Stimulated activated CD4-positive, alpha-beta T cell treated with anti-CD3 and anti-CD28 coated beads, TNF-alpha, amount 100 ng/mL, for 4 hours (primary cell): ENCODE results near the gene RPS5.
"Not testable (repeated sequence)": the region's sequence is repeated elsewhere in the genome, so short reads cannot be mapped to it uniquely, and the experiment has no call there.

Experiments
- DNase-seq, 3 experiments: peaks; one replicate each; pipeline ENCODE4 v3.0.0-alpha.2; 2020; ENCODE audit warnings: low read depth in 3 of 3

RPS5 gene

DNA sequence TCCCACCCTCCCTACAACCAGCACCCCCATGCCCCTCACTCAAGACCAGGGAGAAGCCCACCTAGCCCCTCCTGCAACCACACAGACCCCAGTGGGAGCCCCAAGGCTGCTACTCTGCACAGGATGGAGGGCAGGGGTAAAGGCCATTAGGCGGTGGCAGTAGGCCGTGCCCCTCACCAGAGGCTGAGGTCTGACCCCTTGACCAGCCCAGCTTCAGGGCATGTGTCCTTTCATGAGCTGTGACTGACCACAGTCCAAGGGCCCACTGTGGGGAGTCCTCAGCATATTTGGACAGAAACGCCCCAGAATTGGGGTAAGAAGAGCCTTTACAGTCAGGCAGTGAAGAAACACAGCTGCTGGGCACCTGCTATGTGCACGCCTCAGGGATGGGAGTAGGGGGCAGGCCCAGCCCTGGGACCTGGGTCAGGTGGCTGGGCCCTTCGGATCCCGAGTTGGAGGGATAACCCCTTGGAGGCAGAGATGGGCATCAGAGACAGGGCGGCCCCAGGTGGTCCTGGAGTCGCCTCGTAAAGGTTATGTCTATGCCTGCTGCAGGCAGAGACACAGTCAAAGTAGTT lies 1.7 kb upstream of the RPS5 start:
- no peak for DNase-seq

- no peak for DNase-seq
Measured at GRCh38 chr19:58385891-58386575, 1.0 kb upstream of the RPS5 start.

- no peak for DNase-seq
Measured at GRCh38 chr19:58387338-58388174, 487 bp downstream of the RPS5 start.

DNA sequence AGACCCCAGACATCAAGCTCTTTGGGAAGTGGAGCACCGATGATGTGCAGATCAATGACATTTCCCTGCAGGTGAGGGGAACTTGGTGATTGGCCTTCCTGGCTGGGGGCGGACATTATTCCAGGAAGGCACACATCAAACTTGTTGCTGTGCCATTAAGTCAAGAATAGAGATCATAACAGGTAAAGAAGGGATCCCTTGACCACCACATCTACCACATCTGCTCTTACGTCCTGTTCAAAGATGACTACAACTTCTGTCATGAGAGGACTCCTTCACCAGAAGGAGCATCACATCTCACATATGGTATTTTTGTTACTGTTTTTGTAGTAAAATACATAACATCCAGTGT lies 1.1 kb downstream of the RPS5 start:
- DNase-seq: no peak

DNA sequence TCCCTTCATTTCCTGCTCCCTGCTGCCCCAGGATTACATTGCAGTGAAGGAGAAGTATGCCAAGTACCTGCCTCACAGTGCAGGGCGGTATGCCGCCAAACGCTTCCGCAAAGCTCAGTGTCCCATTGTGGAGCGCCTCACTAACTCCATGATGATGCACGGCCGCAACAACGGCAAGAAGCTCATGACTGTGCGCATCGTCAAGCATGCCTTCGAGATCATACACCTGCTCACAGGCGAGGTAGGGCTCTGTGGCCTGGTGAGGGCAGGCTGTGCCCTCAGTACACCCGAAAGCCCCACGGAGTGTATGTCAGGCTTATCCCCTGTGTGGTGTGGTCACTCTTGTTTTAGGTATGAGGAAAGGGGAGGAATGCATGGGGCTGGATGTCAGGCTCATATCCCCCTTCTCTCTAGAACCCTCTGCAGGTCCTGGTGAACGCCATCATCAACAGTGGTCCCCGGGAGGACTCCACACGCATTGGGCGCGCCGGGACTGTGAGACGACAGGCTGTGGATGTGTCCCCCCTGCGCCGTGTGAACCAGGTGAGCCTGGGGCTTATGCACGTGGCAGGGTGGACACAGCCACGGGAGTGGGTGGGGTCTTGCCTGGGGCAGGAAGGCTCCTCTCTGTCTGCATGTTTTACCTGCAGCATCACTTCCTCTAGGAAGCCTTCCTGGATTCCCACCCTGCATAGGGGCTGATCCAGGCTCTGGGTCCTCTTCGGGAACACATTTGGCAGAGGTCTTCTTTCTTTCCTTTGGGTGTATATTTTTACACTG lies 6.1 kb downstream of the RPS5 start:
- DNase-seq: no peak

DNA sequence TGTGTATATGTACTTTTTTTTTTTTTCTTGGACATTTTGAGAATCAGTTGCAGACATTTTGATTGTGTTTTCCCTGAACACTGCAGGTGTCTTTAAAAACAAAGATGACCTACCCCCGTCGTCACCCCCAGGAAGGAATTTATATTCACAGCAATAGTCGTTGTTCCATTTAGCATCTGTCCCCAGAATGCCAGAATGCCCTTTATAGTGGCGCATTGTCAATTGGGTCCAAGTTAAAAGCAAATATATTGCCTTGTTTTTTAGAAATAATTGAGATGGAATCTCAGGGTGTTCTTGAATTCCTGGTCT lies 6.6 kb downstream of the RPS5 start:
- no peak for DNase-seq

DNA sequence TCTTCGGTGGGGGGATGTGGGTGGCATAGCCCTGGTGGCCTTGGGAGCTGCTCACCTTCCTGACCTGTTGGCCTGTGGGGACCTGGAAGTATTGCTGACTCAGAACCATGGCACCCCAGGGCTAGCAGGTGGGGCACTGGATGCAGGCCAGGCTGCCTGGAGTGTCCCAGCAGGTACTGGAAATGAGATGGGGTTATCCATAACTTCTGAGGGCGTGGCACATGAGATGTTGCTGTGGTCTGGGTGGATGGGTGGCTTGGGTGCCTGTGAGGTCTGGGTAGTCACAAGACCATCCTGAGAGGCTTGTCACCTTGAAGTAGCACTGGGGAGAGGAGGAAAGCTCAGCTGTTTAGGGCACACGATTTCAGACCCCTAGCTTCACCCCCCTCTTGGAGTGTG lies 7.8 kb downstream of the RPS5 start:
- DNase-seq: no peak

- DNase-seq: peak in 1 of 3 experiments; percentile 28
Measured at GRCh38 chr19:58395220-58395978, 8.3 kb downstream of the RPS5 start, which contains the start of gene RNF225. TSS of gene RNF225 (plus strand) at chr19:58395656. CDS start at chr19:58396090, 434 bp downstream.

- DNase-seq: no peak
Measured at GRCh38 chr19:58395979-58396627, 9.0 kb downstream of the RPS5 start.

GRCh38 chr19:58396691-58397532 lies 9.8 kb downstream of the RPS5 start:
- DNase-seq: no peak

DNA sequence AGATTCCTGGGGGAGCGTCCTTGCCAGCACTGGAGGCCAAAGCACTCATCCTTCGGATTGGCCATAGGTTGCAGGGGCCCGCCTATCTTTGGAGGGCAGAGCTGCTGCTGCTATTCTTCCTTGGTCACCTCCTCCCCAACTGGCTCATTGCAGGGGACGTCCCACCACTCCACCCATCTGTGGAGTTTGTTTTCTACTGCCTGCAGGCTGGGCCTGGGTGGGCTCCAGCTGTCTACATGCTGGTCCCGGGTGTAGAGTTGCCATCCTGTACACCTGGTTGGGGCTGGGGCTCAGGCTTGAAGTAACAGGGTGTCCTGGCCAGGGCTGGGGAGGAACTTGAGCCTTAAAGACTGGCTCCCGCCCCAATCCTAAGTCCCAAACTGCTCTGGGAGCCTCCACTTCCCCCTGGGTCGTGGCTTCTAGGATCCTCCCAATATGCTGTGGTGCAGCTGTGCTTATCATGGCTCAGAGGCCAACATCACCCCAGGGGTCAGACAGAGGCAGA lies 10.5 kb downstream of the RPS5 start:
- DNase-seq: no peak

GRCh38 chr19:58398087-58398486 lies 11.0 kb downstream of the RPS5 start:
- DNase-seq: no peak

DNA sequence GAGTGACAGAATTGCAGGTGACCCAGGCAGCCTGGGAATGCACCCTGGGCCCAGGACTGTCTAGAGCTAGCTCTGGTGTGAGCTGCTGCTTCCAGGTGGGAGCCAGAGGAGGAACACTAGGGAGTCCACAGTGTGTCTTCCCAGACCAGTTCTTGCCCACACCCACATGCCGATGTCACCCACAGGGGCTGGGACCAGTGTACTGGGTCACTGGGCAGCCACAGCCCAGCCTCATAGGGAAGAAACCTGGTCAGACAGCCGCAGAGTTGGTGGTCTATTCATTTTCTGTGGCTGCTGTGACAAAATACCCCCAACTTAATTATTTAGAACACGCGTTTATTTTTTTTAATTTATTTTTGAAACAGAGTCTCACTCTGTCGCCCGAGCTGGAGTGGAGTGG lies 11.5 kb downstream of the RPS5 start:
- no peak for DNase-seq

DNA sequence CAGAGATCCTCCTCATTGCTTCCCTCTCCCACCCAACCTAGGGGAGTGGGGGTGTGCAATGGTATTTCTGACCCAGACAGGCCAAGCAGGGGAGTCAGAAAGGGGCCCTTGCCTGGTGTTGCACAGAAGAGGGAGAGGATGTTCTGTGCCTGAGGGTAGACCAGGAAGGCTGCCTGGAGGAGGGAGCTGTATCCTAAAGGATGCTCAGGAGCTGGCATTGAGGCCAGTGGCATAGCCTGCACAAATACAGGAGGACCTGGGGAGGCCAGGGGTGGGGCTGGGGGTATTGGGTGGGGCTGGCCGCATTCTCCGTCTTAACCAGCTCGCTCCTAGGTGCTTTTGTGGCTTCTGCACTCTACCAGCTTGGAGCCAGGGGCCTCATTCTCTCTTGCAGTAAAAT lies 12.8 kb downstream of the RPS5 start:
- no peak for DNase-seq

DNA sequence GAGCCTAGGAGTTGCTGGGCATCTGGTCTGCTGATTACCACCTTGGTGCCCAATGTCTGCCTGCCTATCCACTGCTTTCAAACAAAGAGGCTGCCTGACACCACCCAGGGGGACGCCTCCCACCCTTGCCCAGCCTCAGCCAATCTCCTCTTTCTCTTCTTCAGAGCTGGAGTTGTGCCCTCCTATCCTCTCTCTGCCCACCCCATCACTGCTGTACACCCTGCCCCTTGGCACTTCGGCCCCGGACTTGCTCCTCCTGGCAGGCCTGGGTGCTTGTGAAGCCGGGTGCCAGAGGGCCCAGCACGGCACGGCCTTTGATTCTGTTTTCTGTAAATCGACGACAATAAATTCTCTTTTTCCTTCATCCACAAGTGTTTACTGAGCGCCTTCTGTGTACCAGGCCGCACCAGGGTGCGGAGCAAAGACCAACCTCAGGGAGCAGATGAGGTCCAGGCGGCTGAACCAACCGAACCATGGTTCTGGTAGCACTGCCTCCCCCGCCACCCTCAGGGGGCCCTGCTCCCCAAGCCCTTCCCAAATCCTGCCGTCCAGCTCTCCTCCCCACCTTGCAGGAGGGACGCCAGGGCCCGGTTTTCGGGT lies 13.3 kb downstream of the RPS5 start:
- no peak for DNase-seq

GRCh38 chr19:58400916-58401839 lies 14.1 kb downstream of the RPS5 start:
- DNase-seq: peak; percentile 98 to 99 (median 98)

DNA sequence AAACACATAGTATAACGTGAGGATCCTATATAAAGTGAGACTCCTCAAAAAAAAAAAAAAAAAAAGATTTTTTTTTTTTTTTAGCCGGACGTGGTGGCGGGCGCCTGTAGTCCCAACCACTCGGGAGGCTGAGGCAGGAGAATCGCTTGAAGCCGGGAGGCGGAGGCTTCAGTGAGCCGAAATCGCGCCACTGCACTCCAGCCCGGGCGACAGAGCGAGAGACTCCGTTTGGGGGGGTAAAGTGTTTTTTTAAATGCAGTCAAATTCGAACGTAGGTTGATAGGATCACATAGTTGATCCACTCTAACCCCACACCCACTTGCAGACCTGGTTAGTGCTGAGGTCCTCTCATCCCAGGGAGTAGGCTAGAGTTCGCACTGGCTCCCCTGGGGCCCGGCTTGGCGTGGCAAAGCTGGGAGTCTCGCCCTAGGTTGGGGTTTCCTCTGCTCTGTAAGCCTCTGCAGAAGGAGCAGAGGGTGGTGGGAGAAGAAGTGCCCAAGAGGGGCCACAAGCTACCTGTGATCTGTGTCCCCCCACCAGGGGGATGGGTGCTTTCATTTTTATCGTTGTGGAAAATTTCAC lies 14.9 kb downstream of the RPS5 start:
- DNase-seq: no peak

GRCh38 chr19:58403920-58404478 lies 16.9 kb downstream of the RPS5 start:
- not testable (repeated sequence) for DNase-seq
